Measurements from ENCODE around the gene SFSWAP.

Gene SFSWAP

GRCh38 chr12:131833896-131834641 lies 123.2 kb downstream of the SFSWAP start:
- peaks cover 4% of the 10 kb centered on the region for H3K4me1 ChIP-seq
- no peak overlapping the region for H2AFZ ChIP-seq
- no peak overlapping the region for H3K9ac ChIP-seq
- no peak for TF ChIP-seq CTCF (IDR thresholded peaks at IDR 0.05)
- peaks cover 20% of the 10 kb centered on the region for H3K27me3 ChIP-seq (ENCODE audit: control insufficient read depth, insufficient read depth, low read length)
- no peaks in the 10 kb centered on the region for H3K36me3 ChIP-seq (ENCODE audit: control insufficient read depth, insufficient read depth, low read length)
- H3K4me2 ChIP-seq (ENCODE audit: low read length): no peak overlapping the region
- H3K27ac ChIP-seq: no peak overlapping the region
- H3K4me3 ChIP-seq (ENCODE audit: low read depth, low read length): no peak overlapping the region
- no peaks in the 10 kb centered on the region for H3K79me2 ChIP-seq
- H3K9me3 ChIP-seq (ENCODE audit: control insufficient read depth, low read length): no peaks in the 10 kb centered on the region

- TF ChIP-seq CTCF (IDR thresholded peaks at IDR 0.05): no peak
- Histone ChIP-seq H3K79me2 (no peaks in the 10 kb centered on the region), H3K4me3 (ENCODE audit: low read depth, low read length) (no peak overlapping the region), H3K27me3 (ENCODE audit: control insufficient read depth, insufficient read depth, low read length) (peaks cover 13% of the 10 kb centered on the region), H3K27ac (no peak overlapping the region), H2AFZ (no peak overlapping the region), H3K36me3 (ENCODE audit: control insufficient read depth, insufficient read depth, low read length) (no peaks in the 10 kb centered on the region), H3K9ac (no peak overlapping the region), H3K4me1 (peaks cover 4% of the 10 kb centered on the region), H3K9me3 (ENCODE audit: control insufficient read depth, low read length) (no peaks in the 10 kb centered on the region), H3K4me2 (ENCODE audit: low read length) (no peak overlapping the region)
These were observed 124.1 kb downstream of the SFSWAP start for GRCh38 chr12:131834798-131835615.

GRCh38 chr12:131835616-131836171 lies 124.8 kb downstream of the SFSWAP start:
- Histone ChIP-seq H3K4me2 (ENCODE audit: low read length) (no peak overlapping the region), H3K9me3 (ENCODE audit: control insufficient read depth, low read length) (no peaks in the 10 kb centered on the region), H3K27ac (no peak overlapping the region), H3K36me3 (ENCODE audit: control insufficient read depth, insufficient read depth, low read length) (no peaks in the 10 kb centered on the region), H3K4me1 (no peaks in the 10 kb centered on the region), H3K9ac (no peak overlapping the region), H3K27me3 (ENCODE audit: control insufficient read depth, insufficient read depth, low read length) (peaks cover 11% of the 10 kb centered on the region), H2AFZ (no peak overlapping the region), H3K79me2 (no peaks in the 10 kb centered on the region), H3K4me3 (ENCODE audit: low read depth, low read length) (no peak overlapping the region)
- no peak for TF ChIP-seq CTCF (IDR thresholded peaks at IDR 0.05)

GRCh38 chr12:131836193-131836592 lies 125.3 kb downstream of the SFSWAP start:
- H3K27ac ChIP-seq: no peak overlapping the region
- H3K79me2 ChIP-seq: no peaks in the 10 kb centered on the region
- H2AFZ ChIP-seq: no peak overlapping the region
- H3K4me2 ChIP-seq (ENCODE audit: low read length): no peak overlapping the region
- no peaks in the 10 kb centered on the region for H3K36me3 ChIP-seq (ENCODE audit: control insufficient read depth, insufficient read depth, low read length)
- peak; percentile 46 for TF ChIP-seq CTCF (IDR thresholded peaks at IDR 0.05)
- no peak overlapping the region for H3K9ac ChIP-seq
- peaks cover 11% of the 10 kb centered on the region for H3K27me3 ChIP-seq (ENCODE audit: control insufficient read depth, insufficient read depth, low read length)
- H3K4me3 ChIP-seq (ENCODE audit: low read depth, low read length): no peak overlapping the region
- H3K9me3 ChIP-seq (ENCODE audit: control insufficient read depth, low read length): no peaks in the 10 kb centered on the region
- no peaks in the 10 kb centered on the region for H3K4me1 ChIP-seq
